ENCODE measurements around the gene YPEL2.
"Not testable (repeated sequence)": the region's sequence is repeated elsewhere in the genome, so short reads cannot be mapped to it uniquely, and the experiment has no call there.

Gene YPEL2

GRCh38 chr17:59380474-59380873 lies 49.0 kb downstream of the YPEL2 start:
- DNase-seq = no peak

DNA sequence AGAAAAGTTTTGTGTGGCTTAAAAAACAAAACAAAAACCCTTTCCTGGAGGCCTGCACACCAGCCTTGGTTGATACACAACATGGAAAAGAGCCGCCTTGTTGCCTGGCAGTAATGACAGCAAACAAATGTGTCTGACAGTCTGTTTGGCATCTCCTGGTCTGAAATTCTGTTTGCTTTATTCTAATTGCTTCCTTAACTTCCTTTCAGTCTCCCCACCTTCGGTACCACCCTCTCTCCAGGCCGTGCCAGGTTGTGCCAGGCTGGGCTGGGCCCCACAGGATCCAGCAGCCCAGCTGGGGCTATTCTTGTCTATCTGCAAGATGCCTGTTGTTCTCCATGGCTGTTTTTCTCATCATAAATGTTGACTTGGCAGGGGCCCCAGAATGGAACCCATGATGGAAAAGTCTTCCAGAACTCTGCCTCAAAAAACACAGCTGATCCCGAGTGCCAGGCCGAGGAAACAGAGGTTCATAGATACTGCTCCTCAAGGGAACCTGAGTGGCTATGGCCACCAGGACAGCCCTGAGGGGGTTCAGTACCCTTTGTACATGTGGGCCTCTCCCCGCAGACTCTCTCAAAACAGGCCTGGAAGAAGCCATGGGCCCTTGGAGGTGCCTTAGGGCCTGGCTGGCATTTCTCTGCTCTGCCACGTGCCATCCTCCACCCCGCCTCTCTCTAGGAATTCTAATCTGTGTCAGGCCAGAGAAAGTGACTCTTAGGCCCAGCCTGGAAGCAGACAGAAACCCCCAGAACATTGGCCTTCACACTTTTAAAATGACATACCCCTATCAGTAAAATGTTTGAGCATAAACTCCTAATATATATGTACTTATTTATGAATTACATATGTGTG lies 50.5 kb downstream of the YPEL2 start:
- DNase-seq = no peak

DNA sequence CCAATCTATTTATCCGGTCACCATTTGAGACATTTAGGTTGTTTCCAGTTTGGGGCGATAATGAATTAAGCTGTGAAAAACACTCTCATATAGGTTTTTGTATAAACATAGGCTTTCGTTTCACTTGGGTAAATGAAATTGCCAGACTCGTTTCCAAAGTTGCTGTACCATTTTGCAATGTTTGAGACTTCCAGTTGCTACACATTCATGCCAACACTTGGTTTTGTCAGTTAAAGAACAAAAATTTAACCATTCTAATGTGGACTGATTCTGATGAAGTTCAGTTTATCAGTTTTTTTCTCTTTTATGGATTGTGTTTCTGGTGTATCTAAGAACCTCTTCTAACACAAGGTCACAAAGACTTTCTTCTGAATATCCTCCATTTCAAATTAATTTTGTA lies 52.4 kb downstream of the YPEL2 start:
- no peak for DNase-seq

DNA sequence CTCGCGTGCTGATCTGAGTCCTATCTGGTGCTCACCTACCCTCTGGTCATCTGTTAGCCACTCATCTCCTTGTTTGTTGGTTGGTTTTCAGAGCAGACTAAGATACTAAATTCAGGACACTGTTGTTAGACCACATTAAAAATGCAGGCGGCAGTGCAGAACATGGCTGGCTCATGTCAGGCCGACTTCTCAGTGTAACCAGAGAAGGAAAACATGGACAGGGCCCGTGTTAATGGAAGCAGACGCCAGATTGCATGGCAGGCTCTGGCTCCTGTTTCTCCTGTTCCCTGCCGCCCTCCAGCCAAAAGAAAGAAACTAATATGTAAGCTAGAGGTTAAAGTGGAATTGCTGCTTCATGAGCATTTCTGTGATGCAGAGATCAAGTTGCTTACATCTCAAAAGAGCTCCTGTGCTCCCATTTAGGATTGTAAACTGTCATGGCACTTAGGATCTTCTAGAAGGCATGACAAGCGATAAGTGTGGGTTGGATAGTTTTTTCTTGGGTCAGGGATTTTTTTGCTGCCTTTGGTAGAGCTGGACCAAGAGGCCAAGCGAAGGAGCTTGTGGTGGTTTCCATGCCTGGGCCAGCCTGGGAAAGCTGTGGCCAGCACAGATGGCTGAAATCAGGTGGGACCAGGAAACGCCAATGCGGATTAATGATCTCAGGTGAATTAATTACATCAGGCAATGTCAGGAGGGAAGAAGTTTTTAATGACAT lies 56.1 kb downstream of the YPEL2 start:
- no peak for DNase-seq

- no peak for DNase-seq
Measured at GRCh38 chr17:59388069-59388556, 56.7 kb downstream of the YPEL2 start.

DNA sequence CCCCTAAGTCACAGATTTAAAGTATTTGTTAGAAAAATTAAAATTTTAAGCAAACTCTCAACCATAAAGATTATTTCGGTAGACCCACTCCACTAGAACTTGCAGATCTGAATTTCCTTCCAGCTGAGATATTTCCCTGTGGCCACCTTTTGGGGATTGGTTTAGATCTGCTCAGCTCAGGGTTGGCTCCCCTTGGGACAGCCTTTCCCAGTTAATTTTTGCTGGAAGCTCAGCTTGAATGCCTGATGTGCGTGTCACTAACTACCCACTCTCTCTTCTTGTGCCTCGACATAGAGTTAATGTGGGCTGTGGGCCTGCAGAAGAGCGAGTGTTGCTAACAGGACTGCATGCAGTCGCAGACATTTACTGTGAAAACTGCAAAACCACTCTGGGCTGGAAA lies 57.6 kb downstream of the YPEL2 start:
- DNase-seq = no peak

DNA sequence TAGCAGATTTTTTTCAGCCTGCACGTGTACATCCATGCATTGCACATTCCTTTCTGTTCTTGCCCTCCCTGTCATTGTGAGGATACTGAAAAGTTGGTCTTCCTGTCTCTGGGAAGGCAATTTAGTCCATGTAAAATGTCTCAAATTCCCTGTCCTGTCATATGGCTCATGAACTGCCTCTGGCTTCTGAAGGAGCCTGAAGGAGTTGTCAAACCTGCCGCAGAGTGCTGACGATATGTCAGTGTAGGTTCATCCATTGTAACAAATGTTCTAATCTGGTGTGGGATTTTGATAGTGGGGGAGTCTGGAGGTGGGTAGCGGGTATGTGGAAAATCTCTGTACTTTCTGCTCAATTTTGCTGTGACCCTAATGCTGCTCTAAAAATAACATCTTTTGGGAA lies 59.6 kb downstream of the YPEL2 start:
- DNase-seq = no peak

GRCh38 chr17:59392973-59393679 lies 61.7 kb downstream of the YPEL2 start:
- DNase-seq = no peak

- DNase-seq = not testable (repeated sequence)
Measured at GRCh38 chr17:59393742-59394410, 62.4 kb downstream of the YPEL2 start.

DNA sequence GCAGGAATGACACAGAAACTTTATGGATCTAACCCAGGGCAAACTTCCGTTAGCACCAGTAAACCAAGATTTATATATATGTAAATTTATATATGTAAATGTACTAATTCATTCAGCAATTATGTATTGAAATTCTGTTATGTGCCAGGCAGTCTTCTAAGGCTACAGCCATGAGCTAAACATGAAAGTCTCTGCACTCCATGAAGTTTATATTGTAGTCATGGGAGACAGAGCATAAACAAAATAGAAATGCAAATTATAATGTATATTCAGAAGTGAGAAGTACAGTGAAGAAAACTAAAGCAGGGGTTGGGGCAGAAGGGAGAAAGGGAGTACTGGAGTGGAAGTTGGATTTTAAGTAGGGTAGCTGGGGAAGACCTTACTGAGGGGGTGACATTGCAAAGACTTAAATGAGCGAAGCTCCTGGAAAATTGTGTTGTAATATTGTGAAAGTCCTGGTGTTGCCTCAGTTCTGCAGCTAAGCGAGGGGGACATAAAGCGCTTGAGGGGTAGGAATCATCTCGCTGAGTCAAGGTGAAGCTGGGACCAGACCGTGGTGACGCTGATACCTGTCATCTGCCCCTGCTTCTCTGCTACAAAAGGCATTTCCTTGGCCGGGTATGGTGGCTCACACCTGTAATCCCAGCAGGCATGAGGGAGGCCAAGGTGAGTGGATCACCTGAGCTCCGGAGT lies 64.8 kb downstream of the YPEL2 start:
- no peak for DNase-seq

GRCh38 chr17:59397316-59398073 lies 66.0 kb downstream of the YPEL2 start:
- no peak for DNase-seq

- no peak for DNase-seq
Measured at GRCh38 chr17:59399914-59400313, 68.5 kb downstream of the YPEL2 start.

GRCh38 chr17:59400858-59401257 lies 69.4 kb downstream of the YPEL2 start:
- no peak for DNase-seq

GRCh38 chr17:59401274-59401673 lies 69.8 kb downstream of the YPEL2 start:
- no peak for DNase-seq

DNA sequence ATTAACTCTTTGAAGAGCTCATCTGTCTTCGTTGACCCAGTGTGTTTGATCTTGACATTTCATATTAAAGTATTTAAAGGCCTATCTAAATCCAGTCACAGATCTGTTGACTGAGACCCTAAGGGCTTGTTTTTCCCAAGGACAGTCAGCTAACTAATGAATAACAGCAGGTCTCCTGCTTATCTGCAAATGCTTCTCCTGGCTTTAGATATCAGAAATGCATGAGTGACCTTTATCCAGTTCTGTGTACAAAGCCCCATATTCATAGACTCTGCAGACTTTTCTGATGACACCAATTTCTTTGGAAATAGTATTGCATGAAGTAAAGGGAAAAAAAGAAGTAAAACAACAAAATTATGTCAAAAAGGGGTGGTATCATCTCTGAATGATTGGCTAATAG lies 70.3 kb downstream of the YPEL2 start:
- DNase-seq = no peak

DNA sequence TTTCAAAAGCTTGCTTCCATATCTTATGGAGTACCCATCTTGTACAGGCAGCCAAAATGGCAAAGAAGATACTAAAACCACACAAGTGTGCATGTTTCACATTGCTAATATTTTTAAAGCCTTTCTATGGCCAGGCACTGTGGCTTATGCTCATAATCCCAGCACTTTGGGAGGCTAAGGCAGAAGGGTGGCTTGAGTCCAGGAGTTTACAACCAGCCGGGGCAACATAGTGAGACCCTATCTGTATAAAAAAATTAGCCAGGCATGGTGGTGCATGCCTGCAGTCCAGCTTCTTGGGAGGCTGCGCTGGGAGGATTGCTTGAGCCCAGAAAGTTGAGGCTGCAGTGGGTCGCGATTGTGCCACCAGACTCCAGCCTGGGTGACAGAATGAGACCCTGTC lies 71.3 kb downstream of the YPEL2 start:
- DNase-seq = no peak

DNA sequence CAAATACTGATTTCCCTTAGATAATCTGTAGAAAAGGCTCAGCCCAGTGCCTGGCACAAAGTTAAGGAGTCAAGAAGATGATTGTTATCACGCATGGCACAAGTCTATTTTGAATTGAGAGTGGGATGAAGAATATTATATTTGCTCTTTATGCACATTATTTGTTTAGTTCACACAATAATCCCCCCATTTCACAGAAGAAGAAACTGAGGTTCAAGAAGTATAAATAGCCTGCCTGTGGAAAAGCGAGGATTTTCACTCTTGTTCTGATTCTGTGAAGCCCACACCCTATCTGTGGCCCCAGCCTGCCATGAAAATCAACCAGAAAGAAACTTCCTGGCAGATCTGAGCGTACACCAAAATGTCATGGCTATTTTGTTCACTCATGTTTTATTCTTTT lies 73.0 kb downstream of the YPEL2 start:
- DNase-seq = no peak

GRCh38 chr17:59405944-59406705 lies 74.7 kb downstream of the YPEL2 start:
- DNase-seq = no peak

DNA sequence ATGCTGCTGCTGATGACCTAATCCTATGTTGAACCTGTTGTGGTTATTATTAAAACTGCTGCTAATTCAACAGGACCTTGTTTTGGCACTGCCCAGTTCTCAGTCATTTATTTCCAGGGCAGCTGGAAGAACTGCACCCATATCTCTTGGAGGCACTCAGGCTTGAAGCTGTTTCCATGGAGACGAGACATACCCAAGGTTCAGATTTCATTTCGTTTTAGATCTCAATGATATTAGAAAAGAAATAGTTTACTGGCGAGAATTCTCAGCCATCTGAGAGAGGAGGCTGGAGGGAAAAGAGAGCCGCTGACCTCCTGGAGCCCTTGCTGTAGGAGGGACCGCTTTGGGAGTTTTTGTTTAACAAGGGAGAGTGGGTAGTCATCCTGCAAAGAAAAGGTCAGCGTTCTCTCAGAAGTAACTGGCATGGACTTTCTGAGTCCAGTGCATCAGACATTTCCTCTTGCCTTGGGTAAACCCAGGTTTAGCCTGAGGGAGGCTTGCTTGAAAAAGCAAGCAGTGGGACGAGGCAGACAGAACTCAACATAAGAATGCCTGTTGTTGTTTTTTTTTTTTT lies 75.4 kb downstream of the YPEL2 start:
- no peak for DNase-seq

DNA sequence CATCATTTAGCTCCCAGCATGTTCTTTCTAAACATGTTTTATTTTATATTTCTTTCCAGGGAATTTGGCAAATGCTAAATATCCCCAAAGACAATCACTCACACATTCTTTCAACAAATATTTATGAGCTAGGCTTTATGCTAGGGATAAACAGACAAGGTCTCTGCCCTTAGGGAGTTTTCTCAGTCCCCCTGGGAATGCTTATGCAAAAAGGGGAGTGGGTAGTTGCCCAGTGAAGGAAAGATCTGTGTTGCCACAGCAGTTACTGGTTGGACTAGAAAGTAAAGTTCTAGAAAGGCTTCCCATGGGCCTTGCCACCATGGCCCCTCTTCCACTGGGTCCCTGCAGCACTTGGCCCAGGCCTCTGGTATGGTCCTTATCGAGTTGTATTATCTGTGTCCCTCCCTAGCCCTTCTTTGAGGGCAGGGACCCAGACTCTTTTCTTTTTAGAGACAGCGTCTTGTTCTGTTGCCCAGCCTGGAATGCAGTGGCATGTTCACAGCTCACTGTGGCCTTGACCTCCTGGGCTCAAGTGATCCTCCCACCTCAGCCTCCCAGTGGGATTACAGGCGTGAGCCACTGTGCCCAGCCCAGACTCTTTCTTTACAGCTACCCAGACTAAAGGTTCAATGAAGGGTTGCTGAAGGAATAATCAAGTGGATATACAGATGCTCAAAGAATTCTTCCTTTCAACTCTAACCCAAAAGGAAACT lies 78.0 kb downstream of the YPEL2 start:
- no peak for DNase-seq
